ENCODE measurements around the gene WDR37.
"Not testable (repeated sequence)": the region's sequence is repeated elsewhere in the genome, so short reads cannot be mapped to it uniquely, and the experiment has no call there.

WDR37 gene

DNA sequence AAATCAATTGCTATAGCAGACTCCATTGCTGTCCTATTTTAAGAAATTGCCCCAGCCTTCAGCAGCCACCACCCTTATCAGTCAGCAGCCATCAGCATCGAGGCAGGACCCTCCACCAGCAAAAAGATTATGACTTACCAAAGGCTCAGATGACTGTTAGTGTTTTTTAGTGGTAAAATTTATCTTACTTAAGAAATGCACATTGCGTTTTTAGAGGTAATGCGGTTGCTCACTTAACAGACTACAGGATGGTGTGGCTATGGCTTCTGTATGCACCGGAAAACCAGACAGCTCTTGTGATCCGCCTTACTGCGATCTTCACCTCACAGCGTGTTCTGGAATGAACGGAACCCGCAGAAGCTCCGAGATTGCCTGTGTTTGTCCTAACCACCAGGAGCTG is 58.1 kb downstream of the WDR37 start:
- POLR2A ChIA-PET (ENCODE audit: low non-redundant PET): no interaction called here
- CTCF ChIA-PET: no interaction called here

GRCh38 chr10:1114719-1115606 is 58.8 kb downstream of the WDR37 start:
- DNase-seq (ENCODE audit: low spot score): no peak
- H3K27ac ChIP-seq: no peak overlapping the region
- no peak for TF ChIP-seq CTCF (conservative IDR thresholded peaks at IDR 0.05; ENCODE audit: low read depth)
- ChIA-PET CTCF (no interaction called here), POLR2A (ENCODE audit: low non-redundant PET) (no interaction called here)

More for the DNA sequence above, 58.1 kb downstream of the WDR37 start:
- no peak overlapping the region for H3K27ac ChIP-seq
- TF ChIP-seq CTCF (conservative IDR thresholded peaks at IDR 0.05; ENCODE audit: low read depth): no peak
- DNase-seq (ENCODE audit: low spot score): no peak

DNA sequence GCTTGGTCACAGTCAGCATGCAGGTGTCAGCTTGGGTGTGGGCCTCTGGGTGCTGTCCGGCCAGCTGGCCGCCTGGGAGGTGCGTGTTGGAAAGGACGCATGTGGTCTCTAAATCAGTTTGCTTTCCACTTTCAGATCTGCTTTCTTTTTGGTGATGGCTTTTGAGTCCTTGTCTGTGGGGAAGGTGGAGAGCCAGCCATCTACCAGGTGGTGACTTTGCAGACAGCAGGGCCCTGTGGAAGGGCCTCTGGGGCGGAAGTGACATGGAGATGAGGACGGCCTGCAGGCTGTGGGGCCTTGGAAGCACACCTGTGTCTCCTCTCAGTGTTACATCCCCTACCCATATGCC is 59.4 kb downstream of the WDR37 start:
- TF ChIP-seq CTCF (conservative IDR thresholded peaks at IDR 0.05; ENCODE audit: low read depth): no peak
- DNase-seq (ENCODE audit: low spot score): no peak
- H3K27ac ChIP-seq: no peak overlapping the region
- POLR2A ChIA-PET (ENCODE audit: low non-redundant PET): no interaction called here
- CTCF ChIA-PET: no interaction called here

DNA sequence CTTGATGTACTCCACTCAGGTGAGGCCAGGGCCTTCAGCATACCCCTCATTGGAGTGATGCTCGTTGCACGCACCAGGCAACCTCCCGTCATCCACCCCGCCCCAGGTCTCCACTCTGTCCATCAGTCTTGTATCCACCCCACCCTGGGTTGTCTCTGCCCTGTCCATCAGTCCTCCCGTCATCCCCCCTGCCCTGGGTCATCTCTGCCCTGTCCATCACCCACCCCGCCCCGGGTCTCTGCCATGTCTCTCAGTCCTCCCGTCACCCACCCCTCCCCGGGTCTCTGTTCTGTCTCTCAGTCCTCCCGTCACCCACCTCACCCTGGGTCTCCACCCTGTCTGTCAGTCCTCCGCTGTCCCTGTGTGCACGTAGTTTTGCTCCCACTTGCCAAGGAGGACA is 59.9 kb downstream of the WDR37 start:
- ChIA-PET POLR2A (ENCODE audit: low non-redundant PET) (no interaction called here), CTCF (no interaction called here)
- H3K27ac ChIP-seq: no peak overlapping the region
- TF ChIP-seq CTCF (conservative IDR thresholded peaks at IDR 0.05; ENCODE audit: low read depth): no peak
- no peak for DNase-seq (ENCODE audit: low spot score)

DNA sequence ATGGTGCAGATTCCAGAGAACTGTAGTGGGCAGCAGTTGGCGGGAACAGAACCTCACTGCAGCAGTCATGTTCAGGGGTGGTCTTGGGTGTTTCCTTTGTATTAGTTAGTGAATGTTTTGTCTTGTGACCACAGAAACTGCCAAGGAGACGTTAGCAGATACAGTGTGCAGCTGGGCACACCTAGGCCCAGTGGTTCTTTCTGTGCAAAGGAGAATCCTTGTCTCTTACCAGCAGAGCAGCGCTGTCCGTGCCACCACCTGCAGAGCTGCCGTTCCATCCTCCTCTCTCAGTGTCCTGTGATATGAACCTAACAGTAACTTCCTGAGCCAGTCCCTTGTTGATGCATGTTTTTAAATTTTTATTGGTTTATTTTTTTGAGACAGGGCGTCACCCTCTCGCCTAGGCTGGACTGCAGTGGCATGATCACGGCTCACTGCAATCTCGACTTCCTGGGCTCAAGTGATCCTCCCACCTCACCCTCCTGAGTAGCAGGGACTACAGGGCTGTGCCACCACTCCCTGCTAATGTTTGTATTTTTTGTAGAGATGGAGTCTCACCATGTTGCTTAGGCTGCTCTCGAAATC is 60.6 kb downstream of the WDR37 start:
- ChIA-PET POLR2A (ENCODE audit: low non-redundant PET) (no interaction called here), CTCF (no interaction called here)
- no peak for TF ChIP-seq CTCF (conservative IDR thresholded peaks at IDR 0.05; ENCODE audit: low read depth)
- H3K27ac ChIP-seq: no peak overlapping the region
- no peak for DNase-seq (ENCODE audit: low spot score)

DNA sequence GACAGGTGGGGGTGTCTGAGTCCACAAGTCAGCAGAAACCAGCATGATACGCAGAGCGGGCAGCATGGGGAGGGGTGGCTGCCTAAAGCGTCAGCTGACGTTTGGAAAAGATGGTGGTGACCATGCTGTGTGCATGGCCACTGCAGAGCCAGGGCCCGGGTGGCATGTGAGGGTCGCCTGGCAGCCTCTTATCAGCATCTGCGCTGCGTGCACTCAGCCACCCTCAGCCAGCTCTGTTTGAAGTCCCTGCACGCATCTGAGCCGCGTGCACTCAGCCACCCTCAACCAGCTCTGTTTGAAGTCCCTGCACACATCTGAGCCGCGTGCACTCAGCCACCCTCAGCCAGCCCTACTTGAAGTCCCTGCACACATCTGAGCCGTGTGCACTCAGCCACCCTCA is 61.5 kb downstream of the WDR37 start:
- H3K27ac ChIP-seq: no peak overlapping the region
- no peak for DNase-seq (ENCODE audit: low spot score)
- POLR2A ChIA-PET (ENCODE audit: low non-redundant PET): no interaction called here
- CTCF ChIA-PET: no interaction called here
- no peak for TF ChIP-seq CTCF (conservative IDR thresholded peaks at IDR 0.05; ENCODE audit: low read depth)

DNA sequence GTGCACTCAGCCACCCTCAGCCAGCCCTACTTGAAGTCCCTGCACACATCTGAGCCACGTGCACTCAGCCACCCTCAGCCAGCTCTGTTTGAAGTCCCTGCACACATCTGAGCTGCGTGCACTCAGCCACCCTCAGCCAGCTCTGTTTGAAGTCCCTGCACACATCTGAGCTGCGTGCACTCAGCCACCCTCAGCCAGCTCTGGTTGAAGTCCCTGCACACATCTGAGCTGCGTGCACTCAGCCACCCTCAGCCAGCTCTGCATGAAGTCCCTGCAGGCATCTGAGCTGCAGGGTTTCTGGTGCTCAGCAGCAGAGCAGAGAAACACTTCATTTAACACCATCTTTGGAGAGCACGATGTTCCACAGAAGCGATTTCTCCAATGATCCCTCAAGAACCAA is 62.1 kb downstream of the WDR37 start:
- CTCF ChIA-PET; DNase-seq (ENCODE audit: low spot score); POLR2A ChIA-PET (ENCODE audit: low non-redundant PET); H3K27ac ChIP-seq: not testable (repeated sequence)

All from RWPE1 (cell line).